GM12878 (cell line): ENCODE data around the gene PDXP. TPM values are rescaled to one million over a fixed set of nuclear protein-coding genes. Genes with fewer than 3 reads are reported as not detected.

Experiments
- ATAC-seq: fragments of 200-7000 bp; cut with Tn5 transposase; 3 replicates; pipeline ENCODE4 v1.9.1; 2020; ENCODE audit warnings: mild to moderate bottlenecking, moderate library complexity
- BruUV-seq: library from RNA; stranded (reverse); fragments of 400-500 nt; replicated peaks from 2 replicates; lab custom pipeline; 2021; lab: Mats Ljungman, UMichigan
- CTCF ChIA-PET: fragments of 300-600 bp; sonication (Branson Sonifier 250); formaldehyde crosslinking; extraction: SDS; loops from one replicate; lab custom pipeline; 2021; ENCODE audit warnings: inconsistent platforms; lab: Yijun Ruan, JAX
- POLR2A ChIA-PET: fragments of 350-600 bp; formaldehyde crosslinking; extraction: SDS; loops from one replicate; lab custom pipeline; 2021; ENCODE audit warnings: inconsistent platforms; lab: Charles Lee
- RAD21 ChIA-PET: fragments of 300-600 bp; sonication (Branson Sonifier 250); formaldehyde crosslinking; loops from one replicate; lab custom pipeline; 2023; ENCODE audit warnings: antibody characterized with exemption; ENCODE audit not compliant: unreplicated experiment; lab: Charles Lee
- SMC1A ChIA-PET: fragments of 300-600 bp; sonication (Branson Sonifier 250); formaldehyde crosslinking; loops from one replicate; lab custom pipeline; 2023; ENCODE audit not compliant: unreplicated experiment, uncharacterized antibody; lab: Charles Lee
- DNase-seq: peaks from one replicate; pipeline ENCODE4 v3.0.0-alpha.2; 2011; ENCODE audit warnings: low read depth, low spot score
- FAIRE-seq: peaks from 3 replicates; lab custom pipeline; 2011; peaks lifted over from hg19 to GRCh38; lab: Jason Lieb, UNC
- H2AFZ ChIP-seq: 2 replicates; pipeline ENCODE4 v1.6.0; 2011; ENCODE audit warnings: low read depth, low read length, control low read depth; ENCODE audit not compliant: control insufficient read depth
- H3K27ac ChIP-seq: 2 replicates; pipeline ENCODE4 v1.5.1; 2011; ENCODE audit warnings: control low read depth; ENCODE audit not compliant: control insufficient read depth, insufficient read depth
- H3K27me3 ChIP-seq, 2 experiments: replicated peaks in 1 of 2; 2 replicates each; pipeline versions ENCODE4 v1.6.0 to v1.6.1; 2011; ENCODE audit warnings: low read length in 1 of 2; ENCODE audit not compliant: control insufficient read depth in 2 of 2, insufficient read depth in 2 of 2
- H3K36me3 ChIP-seq, 2 experiments: 2 replicates each; pipeline ENCODE4 v1.5.1; 2011; ENCODE audit warnings: low read length in 1 of 2; ENCODE audit not compliant: control insufficient read depth in 2 of 2, insufficient read depth in 2 of 2
- H3K4me1 ChIP-seq: 2 replicates; pipeline ENCODE4 v1.6.1; 2011; ENCODE audit warnings: mild to moderate bottlenecking, low read length, moderate library complexity, mixed read lengths; ENCODE audit not compliant: control insufficient read depth, insufficient read depth
- H3K4me2 ChIP-seq: 2 replicates; pipeline ENCODE4 v1.6.0; 2011; ENCODE audit warnings: control low read depth; ENCODE audit not compliant: control insufficient read depth, insufficient read depth
- H3K4me3 ChIP-seq: fragments of 200-600 bp; sonication (generic); 2 replicates; pipeline ENCODE4 v1.5.1; 2016
- H3K79me2 ChIP-seq: 2 replicates; pipeline ENCODE4 v1.6.0; 2011; ENCODE audit warnings: low read length; ENCODE audit not compliant: control insufficient read depth, insufficient read depth
- H3K9ac ChIP-seq: 2 replicates; pipeline ENCODE4 v1.8.0; 2011; ENCODE audit warnings: low read length, control low read depth, mixed read lengths; ENCODE audit not compliant: control insufficient read depth, insufficient read depth
- H3K9me3 ChIP-seq: replicated peaks from 3 replicates; pipeline ENCODE4 v1.5.1; 2011; ENCODE audit warnings: mild to moderate bottlenecking, low read length; ENCODE audit not compliant: control insufficient read depth, insufficient read depth
- H4K20me1 ChIP-seq: 2 replicates; pipeline ENCODE4 v1.6.0; 2011; ENCODE audit not compliant: control insufficient read depth, insufficient read depth
- BMI1 ChIP-seq: fragments of 450-650 bp; IDR thresholded peaks from 2 replicates; pipeline ENCODE4 v1.6.1; 2016; ENCODE audit warnings: mild to moderate bottlenecking, moderate library complexity, borderline replicate concordance
- CEBPZ ChIP-seq: fragments of 150-350 bp; IDR thresholded peaks from 2 replicates; pipeline ENCODE4 v1.6.1; 2016; ENCODE audit warnings: low read depth, low read length
- E4F1 ChIP-seq: fragments of 450-650 bp; IDR thresholded peaks from 2 replicates; pipeline ENCODE4 v1.6.1; 2018; ENCODE audit warnings: borderline replicate concordance, mild to moderate bottlenecking; ENCODE audit not compliant: partially characterized antibody
- ELK1 ChIP-seq: IDR thresholded peaks from 2 replicates; pipeline ENCODE4 v1.6.1; 2012; ENCODE audit warnings: low read depth, low read length, improper control_type of control experiment
- GATAD2B ChIP-seq: fragments of 450-650 bp; conservative IDR thresholded peaks from 2 replicates; pipeline ENCODE4 v1.6.1; 2017; ENCODE audit warnings: low read depth, mild to moderate bottlenecking, moderate library complexity
- HDAC6 ChIP-seq: fragments of 200-600 bp; sonication (generic); IDR thresholded peaks from one replicate; pipeline ENCODE4 v1.8.0; 2017; ENCODE audit warnings: antibody characterized with exemption; ENCODE audit not compliant: unreplicated experiment
- HDGF ChIP-seq: fragments of 450-650 bp; IDR thresholded peaks from 2 replicates; pipeline ENCODE4 v1.6.1; 2016; ENCODE audit warnings: antibody characterized with exemption
- JUNB ChIP-seq: IDR thresholded peaks from 2 replicates; pipeline ENCODE4 v1.6.1; 2016; ENCODE audit warnings: antibody characterized with exemption, mild to moderate bottlenecking
- NFYB ChIP-seq: IDR thresholded peaks from 2 replicates; pipeline ENCODE4 v1.6.1; 2011; ENCODE audit warnings: low read depth, mild to moderate bottlenecking, low read length, improper control_type of control experiment, moderate library complexity; ENCODE audit not compliant: insufficient read depth
- RAD21 ChIP-seq: IDR thresholded peaks from 2 replicates; pipeline ENCODE4 v1.6.1; 2011; ENCODE audit warnings: mild to moderate bottlenecking, low read depth, low read length, moderate library complexity; ENCODE audit not compliant: insufficient read depth
- RAD51 ChIP-seq: fragments of 450-650 bp; IDR thresholded peaks from 2 replicates; pipeline ENCODE4 v1.6.1; 2016; ENCODE audit warnings: moderate library complexity, mild to moderate bottlenecking, inconsistent platforms
- RBBP5 ChIP-seq: fragments of 200-600 bp; sonication (generic); conservative IDR thresholded peaks from 2 replicates; pipeline ENCODE4 v1.6.1; 2016
- RUNX3 ChIP-seq: IDR thresholded peaks from 2 replicates; pipeline ENCODE4 v1.6.1; 2012; ENCODE audit warnings: low read length, inconsistent platforms
- SIN3A ChIP-seq: IDR thresholded peaks from 2 replicates; pipeline ENCODE4 v1.6.1; 2012; ENCODE audit warnings: low read depth, low read length, improper control_type of control experiment
- SP1 ChIP-seq: IDR thresholded peaks from one replicate; pipeline ENCODE4 v1.6.1; 2011; ENCODE audit warnings: low read depth, low read length
- SPI1 ChIP-seq: IDR thresholded peaks from 2 replicates; pipeline ENCODE4 v1.6.1; 2011; ENCODE audit warnings: low read depth, mild to moderate bottlenecking, low read length, moderate library complexity, borderline replicate concordance; ENCODE audit not compliant: insufficient read depth
- YBX1 ChIP-seq: fragments of 450-650 bp; IDR thresholded peaks from 2 replicates; pipeline ENCODE4 v1.6.1; 2016; ENCODE audit warnings: antibody characterized with exemption
- ZSCAN29 ChIP-seq: fragments of 450-650 bp; IDR thresholded peaks from 2 replicates; pipeline ENCODE4 v1.6.1; 2017; ENCODE audit warnings: mild to moderate bottlenecking, moderate library complexity
- WGBS: methylation state at CpG from one replicate; pipeline ENCODE4 v1.1.6; 2016; ENCODE audit warnings: low lambda C conversion rate; ENCODE audit not compliant: insufficient replicate concordance, insufficient coverage; ENCODE audit errors: missing lambda C conversion rate; 5-methylcytosine and 5-hydroxymethylcytosine counted together
- in situ Hi-C: fragments of 300-500 bp; cut with MboI; formaldehyde crosslinking; loops from 9 replicates; pipeline ENCODE4 v1.14.3; 2018; ENCODE audit warnings: mixed read lengths
- intact Hi-C: fragments of 100-400 bp; cut with micrococcal nuclease; formaldehyde crosslinking; loops from one replicate; pipeline ENCODE4 v1.14.2; 2022; ENCODE audit not compliant: unreplicated experiment
- polyA plus RNA-seq, 11 experiments: library from polyadenylated mRNA; depleted of rRNA in 4 of 11; unstranded in 6 of 11; stranded (reverse) in 5 of 11; fragments of >200 nt; fragmentation: Nextera tagmentation in 4 of 11; fragmentation: Illumina TruSeq in 1 of 11; extraction: Ambion mirVana in 4 of 11; extraction: Trizol in 1 of 11; gene quantifications; 1 replicate in 1 of 11; 2 replicates in 10 of 11; pipeline versions ENCODE4 v1.2.1 to v1.2.3, GENCODE V29; 2011 to 2016; ENCODE audit warnings: inconsistent platforms in 2 of 11, missing spikeins in 2 of 11, low read depth in 1 of 11
- total RNA-seq, 4 experiments: library from RNA; depleted of rRNA in 3 of 4; stranded (reverse); fragments of >200 nt in 3 of 4; fragmentation: Illumina TruSeq in 1 of 4; extraction: Trizol in 1 of 4; gene quantifications; 2 replicates each; pipeline versions ENCODE4 v1.2.1 to v1.2.3, GENCODE V29; 2013 to 2021

Gene PDXP
- total and polyA plus RNA-seq, 10 of the 15 experiments (the other 5 are each of a cell fraction or from before 2014, with no cell fraction given) = 4.4 to 56.7 (median 34.6) TPM

- Histone ChIP-seq H3K27me3 (no peaks in the 10 kb centered on the region), H3K4me2 (peak overlapping the region; percentile 69), H3K36me3 (peaks cover 2% of the 10 kb centered on the region in 2 experiments; a peak in 1 of 4 replicates), H3K79me2 (peaks cover 30% of the 10 kb centered on the region), H2AFZ (peak overlapping the region; percentile 55), H3K4me1 (peaks cover 33% of the 10 kb centered on the region), H3K9ac (peak overlapping the region; percentile 1; the same call in 1 of the 2 replicates), H4K20me1 (no peaks in the 10 kb centered on the region), H3K9me3 (no peaks in the 10 kb centered on the region), H3K4me3 (peak overlapping the region; percentile 91), H3K27ac (peak overlapping the region; percentile 24)
- ChIA-PET SMC1A (interaction anchor here (1.3 to 10.9 kb wide), 3 partner anchors 17 to 51 kb away, joined by 6 to 98 read pairs (median 78); partner anchors contain the start of gene PDXP), POLR2A (interaction anchor here (0.5 to 14.0 kb wide), 8 partner anchors 8 to 1643 kb away, joined by 3 to 209 read pairs (median 10); partner anchors contain the start of genes GGA1, NOL12 and PDXP), CTCF (interaction anchor here (12.4 to 19.9 kb wide), 4 partner anchors 16 to 70 kb away, joined by 167 to 414 read pairs (median 287); partner anchors contain the start of genes GGA1, PDXP and SH3BP1), RAD21 (interaction anchor here (1.0 to 5.1 kb wide), 7 partner anchors 9 to 70 kb away, joined by 3 to 112 read pairs (median 25); partner anchors contain the start of genes GGA1, NOL12 and PDXP)
- DNase-seq = no peak
- no peak for FAIRE-seq
- in situ Hi-C loops = no loop called here
- intact Hi-C loops = loop anchor here (2.0 kb wide), 1 partner anchor 45 kb away; no protein-coding TSS in a partner anchor
- no TSS peak for BruUV-seq
- ATAC-seq = peak; percentile 6
- 12% methylated on average over 15 of the region's 15 CpGs for WGBS
- TF ChIP-seq BMI1 (no peak), JUNB (no peak), ZSCAN29 (no peak), HDGF (no peak), RAD21 (no peak), ELK1 (no peak), GATAD2B (no peak), RUNX3 (peak; percentile 4; the same call in 1 of the 2 replicates), HDAC6 (no peak), RAD51 (0 out of 2 replicates have a peak, but pooled peaks have one; percentile 13), YBX1 (no peak), SIN3A (peak; percentile 70; the same call in 1 of the 2 replicates), CEBPZ (no peak), NFYB (no peak), E4F1 (no peak), RBBP5 (no peak), SPI1 (0 out of 2 replicates have a peak, but pooled peaks have one; percentile 53), SP1 (peak; percentile 1)
Observed at GRCh38 chr22:37677493-37677974, 19.0 kb downstream of the PDXP start.
